ENCODE results near the gene GBA2.

The GBA2 gene

GRCh38 chr9:35763803-35764202 is 14.8 kb upstream of the GBA2 start:
- DNase-seq: no peak

GRCh38 chr9:35763181-35763580 is 14.2 kb upstream of the GBA2 start:
- DNase-seq: no peak

- DNase-seq: no peak
These were observed 11.6 kb upstream of the GBA2 start for GRCh38 chr9:35760651-35761050.

- DNase-seq: no peak
These were observed 10.8 kb upstream of the GBA2 start for GRCh38 chr9:35759795-35760194.

- no peak for DNase-seq
These were observed 9.5 kb upstream of the GBA2 start for GRCh38 chr9:35758475-35759050.

GRCh38 chr9:35757892-35758275 is 8.9 kb upstream of the GBA2 start:
- no peak for DNase-seq

GRCh38 chr9:35757226-35757891 is 8.3 kb upstream of the GBA2 start:
- peak; percentile 71 for DNase-seq

GRCh38 chr9:35756275-35757225 is 7.5 kb upstream of the GBA2 start:
- peak; percentile 76 for DNase-seq

- DNase-seq: no peak
These were observed 6.0 kb upstream of the GBA2 start for GRCh38 chr9:35755071-35755470.

- no peak for DNase-seq
These were observed 5.2 kb upstream of the GBA2 start, which contains the start of gene MSMP for GRCh38 chr9:35754264-35754663. Gene MSMP (minus strand): TSS chr9:35754276. CDS start chr9:35754129, 147 bp downstream.

- no peak for DNase-seq
These were observed 4.4 kb upstream of the GBA2 start for GRCh38 chr9:35753466-35753865.

DNA sequence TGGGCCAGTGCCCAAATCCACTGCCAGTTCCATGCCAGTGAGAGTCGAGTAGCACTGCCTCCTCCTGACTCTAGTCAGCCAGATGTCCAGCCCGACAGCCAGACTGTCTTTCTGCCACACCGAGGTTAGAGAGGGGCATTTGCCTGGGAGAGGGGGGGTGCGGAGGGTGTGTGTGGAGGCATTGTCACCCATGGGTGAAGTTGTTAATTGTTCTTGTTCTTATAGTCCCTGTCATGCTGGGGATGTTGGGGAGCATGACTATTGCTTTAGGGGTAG is 1.2 kb upstream of the GBA2 start:
- no peak for DNase-seq

DNA sequence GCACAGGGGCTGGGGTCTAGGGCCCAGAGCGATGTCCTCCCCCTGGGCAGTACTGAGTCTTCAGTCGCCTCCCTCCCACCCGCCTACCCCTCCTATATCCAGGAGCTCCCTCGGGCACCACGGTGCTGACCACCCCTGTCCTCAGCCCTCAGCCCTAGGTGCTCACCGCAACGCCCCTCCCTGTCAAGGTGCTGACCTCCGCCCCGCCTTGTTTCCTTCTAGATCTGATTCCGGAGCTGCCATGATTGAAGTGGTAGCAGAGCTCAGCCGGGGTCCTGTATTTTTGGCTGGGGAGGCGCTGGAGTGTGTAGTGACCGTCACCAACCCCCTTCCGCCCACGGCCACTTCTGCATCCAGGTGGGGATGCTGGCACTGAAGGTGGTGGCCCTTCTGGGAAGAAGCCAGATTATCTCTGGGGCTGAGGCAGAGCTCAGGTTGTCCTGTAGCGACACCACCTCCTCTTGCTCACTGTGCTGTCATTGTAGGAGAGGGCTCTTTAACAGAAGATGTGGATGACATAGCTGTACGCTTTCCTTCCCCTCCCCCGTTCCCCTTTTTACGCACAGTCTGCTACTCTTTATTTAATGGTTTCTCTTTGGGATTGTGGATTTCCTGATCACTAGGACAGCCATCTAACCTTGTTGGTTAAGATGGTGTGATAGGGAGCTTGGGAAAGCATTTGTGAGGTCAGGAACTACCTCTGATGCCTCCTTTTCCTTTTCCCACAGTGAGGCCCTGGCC is 657 bp upstream of the GBA2 start:
- DNase-seq: no peak

DNA sequence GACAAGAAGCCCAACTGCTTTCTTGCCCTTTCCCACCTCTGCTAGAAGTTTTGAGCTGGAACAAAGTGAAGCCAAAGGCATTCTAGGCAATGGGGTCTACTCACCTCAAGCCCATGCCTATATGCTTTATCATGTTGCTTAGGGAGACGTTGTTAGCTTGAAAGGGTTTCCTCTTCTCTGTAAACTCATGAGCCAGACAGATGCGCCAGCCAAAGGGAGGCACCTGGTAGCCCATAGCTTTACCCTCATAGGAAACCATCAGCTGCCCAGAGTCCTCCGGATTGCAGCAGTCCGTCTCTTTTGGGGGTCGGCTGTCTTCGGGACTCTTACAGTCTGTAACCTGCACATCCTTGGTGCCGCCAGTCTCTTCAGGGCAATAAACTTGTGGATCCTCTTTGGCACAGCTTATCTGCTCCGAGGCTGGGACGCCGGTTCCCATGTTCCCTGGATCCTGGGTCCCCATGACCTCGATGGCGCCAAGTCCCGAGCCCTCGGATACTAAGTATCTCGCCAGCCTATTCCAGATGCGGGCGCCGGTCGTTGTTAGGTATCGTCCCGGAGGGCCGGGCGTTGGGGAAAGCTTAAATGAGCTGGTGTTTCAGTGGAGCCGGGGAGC is 678 bp downstream of the GBA2 start:
- DNase-seq: no peak

DNA sequence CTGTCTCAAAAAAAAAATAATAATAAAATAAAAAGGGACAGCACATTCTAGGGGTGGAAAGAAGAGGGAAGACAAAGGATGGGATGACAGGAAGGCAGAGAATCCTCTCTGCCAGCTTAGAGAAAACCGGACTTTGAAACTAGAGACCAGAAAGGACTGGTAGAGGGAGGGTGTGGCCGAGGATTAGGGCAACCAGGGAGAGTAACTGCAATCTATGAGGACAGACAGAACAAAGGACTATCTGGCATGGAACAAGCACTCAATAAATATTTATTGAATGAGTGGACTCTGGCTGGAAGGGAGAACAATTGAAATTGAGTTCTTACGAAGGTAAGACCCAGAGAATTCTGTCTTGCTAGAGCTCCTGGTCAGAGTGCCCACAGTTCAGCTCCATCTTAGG is 2.4 kb downstream of the GBA2 start:
- no peak for DNase-seq

GRCh38 chr9:35745569-35745968 is 3.5 kb downstream of the GBA2 start:
- DNase-seq: no peak

- DNase-seq: no peak
These were observed 5.0 kb downstream of the GBA2 start for GRCh38 chr9:35743880-35744518.

DNA sequence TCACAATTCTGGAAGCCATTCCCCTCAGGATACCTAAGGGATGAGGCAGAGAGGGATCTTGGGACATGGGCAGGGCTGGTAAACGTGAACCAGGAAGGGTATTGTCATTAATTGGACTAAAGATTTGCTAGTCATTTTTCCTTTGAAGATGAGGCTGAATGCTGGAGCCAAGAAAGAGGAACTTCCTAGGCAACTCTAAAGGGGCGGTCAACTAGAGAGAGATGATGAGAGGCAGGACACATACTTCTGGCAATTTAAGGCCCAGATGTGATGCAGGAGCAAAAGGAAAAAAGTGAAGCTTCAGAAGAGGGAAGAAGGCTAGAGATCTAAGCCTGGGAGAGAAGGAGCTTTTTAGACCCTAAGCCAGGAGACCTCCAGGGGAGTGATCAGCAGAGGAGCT is 5.6 kb downstream of the GBA2 start:
- no peak for DNase-seq

- DNase-seq: no peak
These were observed 7.3 kb downstream of the GBA2 start for GRCh38 chr9:35741740-35742139.

DNA sequence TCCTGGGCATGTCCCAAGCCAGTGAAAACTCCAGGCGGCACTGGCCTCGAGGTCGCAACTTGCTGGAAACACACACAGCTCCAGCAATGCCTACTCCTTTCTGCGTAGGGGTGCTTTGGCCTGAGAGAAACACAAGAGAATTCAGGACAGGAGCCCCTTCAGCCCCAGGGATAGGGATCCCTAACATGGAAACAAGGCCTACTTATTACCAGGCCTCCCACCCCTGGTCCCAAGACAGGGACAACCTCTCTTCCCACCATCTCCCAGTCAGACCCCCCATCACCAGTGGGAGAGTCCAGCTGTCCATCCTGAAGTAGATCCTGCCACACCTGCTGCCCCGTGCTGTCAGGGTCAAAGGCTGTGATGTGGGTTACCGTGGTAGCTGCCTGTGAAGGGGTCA is 8.8 kb downstream of the GBA2 start:
- DNase-seq: no peak

DNA sequence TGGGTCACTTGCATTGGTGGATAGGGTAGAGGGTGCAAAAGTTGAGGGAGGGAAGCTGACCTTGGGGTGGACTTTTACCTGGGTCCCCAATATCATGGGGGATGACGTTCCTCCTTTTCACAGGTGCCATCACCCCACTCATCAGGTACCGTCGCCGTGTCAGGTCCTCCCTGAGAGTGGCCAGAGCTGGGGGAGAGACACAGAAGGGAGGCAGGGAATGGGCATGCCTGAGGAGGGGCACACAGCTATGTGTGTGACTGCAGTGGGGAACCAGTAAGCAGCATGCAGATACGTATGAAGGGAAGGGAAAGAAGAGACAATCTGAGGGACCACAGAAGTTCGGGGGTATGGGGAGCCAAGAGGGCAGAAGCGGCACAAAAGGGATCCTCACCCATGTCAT is 10.1 kb downstream of the GBA2 start:
- no peak for DNase-seq

DNA sequence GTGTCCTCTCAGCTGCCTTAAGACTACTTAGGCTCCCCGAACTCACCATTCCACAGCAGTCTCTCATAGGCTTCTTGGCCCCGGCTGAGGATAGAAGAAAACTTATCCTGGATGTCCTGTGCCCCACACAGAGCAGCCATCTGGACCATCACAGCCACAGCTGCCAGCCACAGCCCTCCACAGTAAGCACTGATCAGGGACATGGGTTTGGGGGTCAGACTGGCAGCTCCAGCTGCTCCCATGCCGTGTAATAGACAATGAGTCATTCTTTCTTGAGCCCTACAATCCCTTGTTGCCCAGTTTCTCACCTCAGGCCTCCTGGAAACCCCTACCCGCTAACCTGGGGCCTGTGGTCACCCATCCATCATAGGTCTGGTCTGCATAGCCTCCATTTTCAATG is 10.8 kb downstream of the GBA2 start:
- DNase-seq: no peak

GRCh38 chr9:35737143-35737542 is 11.9 kb downstream of the GBA2 start:
- no peak for DNase-seq

All from NCI-H345 (cell line).